ENCODE data around the gene FOXC2. TPM values are rescaled to one million over a fixed set of nuclear protein-coding genes. Genes with fewer than 3 reads are reported as not detected.

Gene FOXC2
- total RNA-seq, 4 donors from 2014 or later = 9.3 to 18.2 (median 14.1) TPM

DNA sequence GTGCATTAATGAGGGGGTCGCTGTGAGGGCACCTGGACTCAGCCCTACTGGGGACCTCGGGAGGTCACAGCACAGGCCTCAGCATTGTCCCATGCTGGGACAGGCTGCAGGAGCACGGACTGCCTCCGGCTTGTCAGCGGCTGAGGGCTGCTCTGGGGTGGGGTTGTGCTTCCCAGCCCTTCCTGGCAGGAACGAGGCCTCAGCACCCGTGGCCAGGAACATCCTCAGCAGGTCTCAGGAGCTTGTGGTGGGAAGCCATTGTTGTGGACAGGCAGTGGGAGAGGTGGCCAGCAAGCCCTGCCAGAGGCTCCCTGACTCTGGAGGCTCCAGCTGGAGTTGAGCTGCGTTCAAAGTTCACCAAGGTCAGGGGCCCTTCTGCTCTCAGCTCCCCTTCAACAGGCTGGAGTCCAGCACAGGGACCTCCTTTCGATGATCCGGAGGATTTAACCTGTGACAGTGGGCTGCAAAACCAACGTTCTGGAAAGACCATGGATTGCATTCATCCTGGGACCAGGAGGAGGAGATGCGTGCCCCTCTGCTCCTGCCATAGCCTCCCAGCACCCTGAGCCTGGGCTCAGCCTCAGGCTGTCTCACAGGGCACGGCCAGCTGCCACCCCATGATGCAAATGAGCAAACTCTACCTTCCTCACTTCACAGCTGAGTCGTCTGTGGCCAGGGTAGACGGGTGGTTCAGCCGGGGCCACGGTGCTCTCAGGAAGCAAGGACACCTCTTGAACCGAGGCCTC is 44.3 kb downstream of the FOXC2 start:
- no peaks in the 10 kb centered on the region for H3K9me3 ChIP-seq
- H3K27me3 ChIP-seq = peaks cover 0 to 6% of the 10 kb centered on the region in 2 donors
- no peaks in the 10 kb centered on the region for H3K36me3 ChIP-seq
- TF ChIP-seq EP300 (IDR thresholded peaks at IDR 0.05) = no peak
- TF ChIP-seq, protein P1, sequence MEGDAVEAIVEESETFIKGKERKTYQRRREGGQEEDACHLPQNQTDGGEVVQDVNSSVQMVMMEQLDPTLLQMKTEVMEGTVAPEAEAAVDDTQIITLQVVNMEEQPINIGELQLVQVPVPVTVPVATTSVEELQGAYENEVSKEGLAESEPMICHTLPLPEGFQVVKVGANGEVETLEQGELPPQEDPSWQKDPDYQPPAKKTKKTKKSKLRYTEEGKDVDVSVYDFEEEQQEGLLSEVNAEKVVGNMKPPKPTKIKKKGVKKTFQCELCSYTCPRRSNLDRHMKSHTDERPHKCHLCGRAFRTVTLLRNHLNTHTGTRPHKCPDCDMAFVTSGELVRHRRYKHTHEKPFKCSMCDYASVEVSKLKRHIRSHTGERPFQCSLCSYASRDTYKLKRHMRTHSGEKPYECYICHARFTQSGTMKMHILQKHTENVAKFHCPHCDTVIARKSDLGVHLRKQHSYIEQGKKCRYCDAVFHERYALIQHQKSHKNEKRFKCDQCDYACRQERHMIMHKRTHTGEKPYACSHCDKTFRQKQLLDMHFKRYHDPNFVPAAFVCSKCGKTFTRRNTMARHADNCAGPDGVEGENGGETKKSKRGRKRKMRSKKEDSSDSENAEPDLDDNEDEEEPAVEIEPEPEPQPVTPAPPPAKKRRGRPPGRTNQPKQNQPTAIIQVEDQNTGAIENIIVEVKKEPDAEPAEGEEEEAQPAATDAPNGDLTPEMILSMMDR (IDR thresholded peaks at IDR 0.05) = no peak
- peak overlapping the region in 2 of 4 donors; percentile 35 to 67 for H3K27ac ChIP-seq
- no peak for DNase-seq (ENCODE audit: low spot score in 2 of 2)
- H3K4me3 ChIP-seq = no peak overlapping the region
- WGBS, 2 donors = 49 to 61% methylated on average over 12 to 16 of the region's 18 CpGs
- H3K4me1 ChIP-seq = peaks cover 0 to 8% (median 0%) of the 10 kb centered on the region in 4 donors

DNA sequence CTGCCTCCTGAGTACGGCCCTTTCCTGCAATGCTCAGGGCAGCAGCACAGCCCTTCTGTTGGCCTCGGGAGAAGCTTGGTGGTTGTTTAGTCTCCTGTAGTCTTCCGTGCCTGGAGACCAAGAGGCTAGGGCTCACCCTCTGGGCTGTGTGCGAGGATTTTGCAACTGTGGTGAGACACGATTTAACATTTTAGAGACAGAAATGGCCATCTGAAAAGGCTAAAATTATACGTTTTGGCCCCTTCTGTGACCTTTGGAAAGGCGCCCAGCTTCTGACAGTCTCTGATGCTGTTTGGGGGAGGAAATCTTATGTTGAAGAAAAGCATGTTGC is 44.9 kb downstream of the FOXC2 start:
- H3K4me1 ChIP-seq = peaks cover 0 to 8% (median 0%) of the 10 kb centered on the region in 4 donors
- H3K27me3 ChIP-seq = peaks cover 0 to 6% of the 10 kb centered on the region in 2 donors
- no peak overlapping the region for H3K4me3 ChIP-seq
- WGBS, 2 donors = 43 to 49% methylated on average over 7 of the region's 7 CpGs
- no peak for DNase-seq (ENCODE audit: low spot score in 2 of 2)
- TF ChIP-seq, protein P1 (IDR thresholded peaks at IDR 0.05) = no peak
- no peak for TF ChIP-seq POLR2A (IDR thresholded peaks at IDR 0.05)
- no peak for TF ChIP-seq EP300 (IDR thresholded peaks at IDR 0.05)
- no peaks in the 10 kb centered on the region for H3K36me3 ChIP-seq
- no peaks in the 10 kb centered on the region for H3K9me3 ChIP-seq
- peak overlapping the region in 2 of 4 donors; percentile 35 to 67 for H3K27ac ChIP-seq

DNA sequence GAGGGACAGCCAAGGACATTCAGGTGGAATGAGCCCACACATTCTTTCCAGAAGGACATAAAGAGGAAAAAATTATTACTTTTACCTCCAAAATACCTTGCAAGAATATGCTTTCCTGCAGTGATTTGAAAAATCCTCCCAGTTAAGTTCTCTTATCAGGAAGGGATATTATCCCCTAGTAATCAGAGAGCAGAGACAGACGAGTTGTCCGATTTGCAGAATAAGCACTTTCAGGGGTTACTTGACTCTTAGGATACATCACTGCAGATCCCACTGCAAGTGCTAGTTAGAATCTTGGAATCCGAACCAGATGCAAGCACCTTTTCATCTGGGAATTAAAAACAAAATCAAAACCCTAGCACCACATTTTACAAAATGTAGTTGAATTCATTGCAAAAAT is 45.3 kb downstream of the FOXC2 start:
- TF ChIP-seq, protein P1 (IDR thresholded peaks at IDR 0.05) = no peak
- TF ChIP-seq EP300 (IDR thresholded peaks at IDR 0.05) (no peak), POLR2A (IDR thresholded peaks at IDR 0.05) (no peak)

DNA sequence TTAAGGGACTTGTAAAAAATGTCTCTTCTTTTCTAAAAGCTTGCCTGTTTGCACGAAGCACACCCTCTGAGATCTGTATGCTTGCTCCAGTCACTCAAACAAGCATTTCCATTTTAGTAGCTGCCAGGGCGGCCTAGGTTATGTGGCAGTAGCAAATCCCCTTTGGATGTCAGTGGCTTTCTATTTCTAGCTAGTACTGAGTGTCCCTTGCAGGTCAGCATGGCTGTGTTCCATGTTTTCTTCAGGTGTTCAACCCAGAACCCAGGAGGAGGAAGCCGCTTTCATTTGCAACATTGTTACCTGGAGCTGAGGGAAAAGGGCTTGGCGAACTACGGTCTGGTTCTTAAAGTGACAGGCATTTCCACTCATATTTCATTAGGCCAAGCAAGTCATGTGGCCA is 48.1 kb downstream of the FOXC2 start:
- H3K4me3 ChIP-seq = no peak overlapping the region
- H3K27me3 ChIP-seq = peaks cover 0 to 6% of the 10 kb centered on the region in 2 donors
- WGBS, 2 donors = 75 to 77% methylated on average over 5 of the region's 5 CpGs

More for the DNA sequence above, 45.3 kb downstream of the FOXC2 start:
- Histone ChIP-seq H3K9me3 (no peaks in the 10 kb centered on the region), H3K4me3 (no peak overlapping the region), H3K27ac (no peak overlapping the region), H3K4me1 (peaks cover 0 to 8% (median 0%) of the 10 kb centered on the region in 4 donors), H3K36me3 (no peaks in the 10 kb centered on the region), H3K27me3 (peaks cover 0 to 6% of the 10 kb centered on the region in 2 donors)
- 53 to 65% methylated on average over 3 of the region's 3 CpGs for WGBS, 2 donors
- DNase-seq (ENCODE audit: low spot score in 2 of 2) = no peak

DNA sequence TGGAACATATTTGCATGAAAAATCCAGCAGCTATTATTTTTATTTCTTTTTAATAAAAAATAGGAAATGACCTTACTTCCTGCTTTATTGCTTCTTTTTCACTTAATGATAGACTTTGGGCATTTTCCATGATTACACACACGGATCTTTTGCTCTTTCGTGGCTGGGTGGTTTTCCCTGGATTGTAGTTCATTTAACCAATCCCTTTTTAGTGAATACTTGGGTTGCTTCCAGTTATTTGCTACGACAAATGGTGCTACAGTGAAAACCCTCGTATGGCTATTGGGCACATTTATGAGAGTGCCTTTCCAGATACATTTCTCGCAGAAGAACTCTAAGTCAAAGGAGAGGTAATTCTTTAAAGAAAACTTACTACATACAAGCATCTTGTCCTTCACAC is 50.3 kb downstream of the FOXC2 start:
- peak overlapping the region in 1 of 4 donors; percentile 28 for H3K27ac ChIP-seq
- 41 to 45% methylated on average over 5 of the region's 5 CpGs for WGBS, 2 donors

More for the DNA sequence above, 48.1 kb downstream of the FOXC2 start:
- DNase-seq (ENCODE audit: low spot score in 2 of 2) = no peak
- Histone ChIP-seq H3K27ac (no peak overlapping the region), H3K9me3 (no peaks in the 10 kb centered on the region), H3K4me1 (peaks cover 0 to 8% (median 0%) of the 10 kb centered on the region in 4 donors), H3K36me3 (no peaks in the 10 kb centered on the region)
- TF ChIP-seq, protein P1 (IDR thresholded peaks at IDR 0.05) = no peak
- TF ChIP-seq POLR2A (IDR thresholded peaks at IDR 0.05) (no peak), EP300 (IDR thresholded peaks at IDR 0.05) (no peak)

More for the DNA sequence above, 50.3 kb downstream of the FOXC2 start:
- Histone ChIP-seq H3K36me3 (no peaks in the 10 kb centered on the region), H3K27me3 (no peaks in the 10 kb centered on the region), H3K4me1 (peaks cover 0 to under 1% (median 0%) of the 10 kb centered on the region in 4 donors), H3K4me3 (no peak overlapping the region), H3K9me3 (no peaks in the 10 kb centered on the region)
- TF ChIP-seq EP300 (IDR thresholded peaks at IDR 0.05) (no peak), POLR2A (IDR thresholded peaks at IDR 0.05) (no peak)
- TF ChIP-seq, protein P1 (IDR thresholded peaks at IDR 0.05) = no peak
- no peak for DNase-seq (ENCODE audit: low spot score in 2 of 2)
